ENCODE measurements around the gene PHAF1.
"Not testable (repeated sequence)": the region's sequence is repeated elsewhere in the genome, so short reads cannot be mapped to it uniquely, and the experiment has no call there.

- TF ChIP-seq CTCF (IDR thresholded peaks at IDR 0.05; ENCODE audit: low read depth, low read length, missing input control); MAX (IDR thresholded peaks at IDR 0.05); RAD21 (IDR thresholded peaks at IDR 0.05); YY1 (IDR thresholded peaks at IDR 0.05): not testable (repeated sequence)
These were observed 13.1 kb downstream of the PHAF1 start for GRCh38 chr16:67122799-67123198.
